NK-92 (cell line): ENCODE data around the gene PABPN1L.
"Not testable (repeated sequence)": the region's sequence is repeated elsewhere in the genome, so short reads cannot be mapped to it uniquely, and the experiment has no call there.

Source experiments
- DNase-seq: peaks from one replicate; lab custom pipeline; 2025; ENCODE audit not compliant: unreplicated experiment; lab: John Stamatoyannopoulos, UW

The PABPN1L gene

GRCh38 chr16:88901718-88902337, 35.4 kb upstream of the PABPN1L start:
- no peak for DNase-seq

DNA sequence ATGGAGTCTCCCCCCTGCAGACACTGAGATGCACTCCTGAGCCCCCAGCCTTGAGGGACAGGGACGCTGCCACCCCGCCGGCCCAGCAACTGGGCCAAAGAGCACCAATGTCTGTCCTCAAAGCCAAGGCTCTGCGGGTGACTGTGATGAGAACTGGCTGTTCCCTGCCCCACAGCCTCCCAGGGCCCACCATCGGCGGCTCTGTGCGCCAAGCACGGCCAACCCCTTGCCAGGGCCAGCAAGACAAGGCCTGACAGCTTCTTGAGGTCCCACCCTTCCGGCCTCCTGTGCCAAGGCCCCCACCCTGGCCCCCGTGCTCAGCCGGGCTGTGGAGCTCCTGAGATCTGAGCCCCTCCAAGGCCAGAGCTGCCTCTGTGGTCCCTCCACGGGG, 34.2 kb upstream of the PABPN1L start:
- DNase-seq = no peak

GRCh38 chr16:88899901-88900661, 33.6 kb upstream of the PABPN1L start:
- DNase-seq = no peak

DNA sequence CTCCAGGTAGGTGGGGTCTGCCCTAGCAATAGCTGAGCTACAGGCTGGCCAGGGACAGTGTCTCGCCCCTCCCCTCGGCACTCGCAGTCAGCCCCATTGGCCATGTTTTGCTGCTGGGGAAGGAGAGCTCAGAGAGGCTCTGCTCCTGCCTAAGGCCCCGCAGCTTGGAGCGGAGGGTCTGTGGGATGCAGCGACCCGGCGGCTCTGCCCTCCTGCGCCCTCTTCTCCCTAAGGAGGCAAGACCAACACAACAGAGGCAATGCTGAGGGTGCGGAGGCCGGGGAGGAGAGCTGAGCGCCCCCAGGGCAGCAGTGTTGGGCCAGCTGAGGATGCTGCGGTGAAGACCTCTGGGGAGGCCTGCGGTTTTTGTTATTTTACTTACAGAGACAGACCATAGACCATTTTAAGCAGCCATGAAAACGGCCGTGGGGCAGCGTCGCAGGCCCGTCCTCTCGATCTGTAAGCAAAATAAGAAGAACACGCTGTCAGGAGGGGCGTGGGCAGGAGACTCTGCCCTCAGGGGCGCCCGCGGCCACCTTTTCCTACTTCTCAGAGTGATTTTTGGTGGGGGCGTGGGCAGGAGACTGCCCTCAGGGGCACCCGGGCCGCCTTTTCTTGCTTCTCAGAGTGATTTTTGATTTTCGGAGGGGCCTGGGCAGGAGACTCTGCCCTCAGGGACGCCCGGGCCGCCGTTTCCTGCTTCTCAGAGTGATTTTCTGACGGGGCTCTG, 31.4 kb upstream of the PABPN1L start:
- no peak for DNase-seq

DNA sequence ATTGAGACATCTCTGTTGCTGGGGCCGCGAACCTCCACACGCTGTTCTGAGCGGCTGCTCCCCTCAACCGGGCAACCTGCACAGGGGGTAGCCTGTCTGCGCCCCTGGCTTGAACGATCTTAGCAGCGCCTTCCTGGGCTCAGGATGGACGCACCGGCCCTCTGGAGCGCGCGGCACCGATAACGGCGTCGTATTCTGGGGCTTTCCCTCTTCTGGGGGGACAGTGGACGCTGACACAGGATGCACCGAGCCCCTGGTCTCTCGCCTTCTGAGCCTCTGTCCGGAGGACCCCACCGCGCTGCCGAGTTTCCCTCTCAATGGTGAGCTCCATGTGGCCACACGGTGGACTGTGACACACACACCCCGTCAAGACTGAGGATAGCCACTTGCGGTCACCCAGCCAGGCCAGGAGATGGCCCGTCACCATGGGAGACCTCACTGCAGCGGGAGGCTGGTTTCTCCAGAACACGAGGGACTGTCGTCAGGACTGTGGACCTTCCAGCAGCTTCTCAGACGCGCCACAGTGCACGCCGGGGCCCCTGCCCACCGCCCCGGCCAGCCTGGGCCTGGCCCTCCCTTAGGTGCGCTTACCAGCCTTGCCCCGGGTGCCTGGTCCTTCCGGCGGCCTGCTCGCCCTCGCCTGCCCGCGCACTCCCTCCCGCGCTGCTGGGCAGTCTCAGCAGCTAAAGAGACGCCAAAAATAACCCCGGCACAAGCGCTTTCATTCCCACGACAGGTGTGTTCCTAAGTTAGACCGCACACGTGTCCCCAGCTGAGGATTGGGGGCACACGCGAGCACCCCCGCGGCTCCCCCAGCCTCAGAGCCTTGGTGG, 30.0 kb upstream of the PABPN1L start:
- DNase-seq = no peak

DNA sequence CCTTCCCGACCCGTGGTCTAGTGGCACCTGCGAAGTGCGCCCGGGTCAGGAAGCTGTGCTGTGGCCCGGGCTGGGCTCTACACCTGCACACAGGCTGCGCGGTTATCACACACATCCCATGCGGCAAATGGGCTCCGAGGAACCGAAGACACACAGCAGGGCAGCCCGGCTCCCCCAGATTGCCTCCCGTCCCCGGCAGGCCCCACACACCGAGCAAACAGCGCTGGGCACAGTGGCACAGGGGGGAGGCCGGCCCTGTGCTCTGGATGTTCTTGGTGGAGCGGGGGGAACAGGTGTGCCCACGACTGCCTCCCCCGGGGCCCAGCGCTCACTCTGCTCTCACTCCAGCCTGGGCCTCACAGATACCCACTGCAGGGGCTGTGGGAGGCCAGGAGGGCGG, 28.9 kb upstream of the PABPN1L start:
- DNase-seq = no peak

DNA sequence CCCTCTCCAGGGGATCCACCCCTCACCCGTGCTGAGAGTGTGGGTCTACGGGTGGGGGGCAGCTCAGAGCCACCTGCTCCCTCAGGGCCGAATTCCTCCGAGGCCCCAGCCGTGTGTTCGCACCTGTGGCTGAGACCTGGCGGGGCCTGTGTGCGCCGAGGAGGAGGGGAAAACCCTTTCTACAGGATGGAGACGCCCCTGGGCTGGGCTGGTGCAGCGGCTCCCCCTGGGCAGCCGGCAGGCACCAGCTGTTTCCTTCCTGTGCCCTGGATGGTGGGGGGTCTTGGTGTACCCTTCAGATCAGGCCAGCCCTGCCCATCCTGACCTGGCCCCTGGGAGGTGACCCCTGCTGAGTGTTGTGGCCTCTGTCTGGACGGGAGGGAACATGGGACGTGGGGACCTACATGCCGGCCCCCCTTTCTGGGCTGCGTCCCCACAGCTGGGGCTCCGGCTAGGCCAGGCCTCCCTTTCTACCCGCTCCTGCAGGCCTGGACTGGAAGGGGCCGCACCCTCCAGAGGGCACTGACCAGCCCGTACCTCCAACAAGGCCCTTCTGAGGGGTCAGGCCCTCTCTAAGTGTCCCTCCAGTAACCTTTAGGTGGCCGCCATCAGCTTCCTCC, 28.3 kb upstream of the PABPN1L start:
- DNase-seq = no peak

DNA sequence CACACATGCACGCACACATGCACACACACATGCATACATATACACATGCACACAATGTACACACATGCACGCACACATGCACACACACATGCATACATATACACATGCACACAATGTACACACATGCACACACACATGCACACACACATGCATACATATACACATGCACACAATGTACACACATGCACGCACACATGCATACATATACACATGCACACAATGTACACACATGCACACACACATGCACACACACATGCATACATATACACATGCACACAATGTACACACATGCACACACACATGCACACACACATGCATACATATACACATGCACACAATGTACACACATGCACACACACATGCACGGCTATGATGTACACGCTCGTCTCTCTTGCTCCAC, 27.8 kb upstream of the PABPN1L start:
- DNase-seq = not testable (repeated sequence)

DNA sequence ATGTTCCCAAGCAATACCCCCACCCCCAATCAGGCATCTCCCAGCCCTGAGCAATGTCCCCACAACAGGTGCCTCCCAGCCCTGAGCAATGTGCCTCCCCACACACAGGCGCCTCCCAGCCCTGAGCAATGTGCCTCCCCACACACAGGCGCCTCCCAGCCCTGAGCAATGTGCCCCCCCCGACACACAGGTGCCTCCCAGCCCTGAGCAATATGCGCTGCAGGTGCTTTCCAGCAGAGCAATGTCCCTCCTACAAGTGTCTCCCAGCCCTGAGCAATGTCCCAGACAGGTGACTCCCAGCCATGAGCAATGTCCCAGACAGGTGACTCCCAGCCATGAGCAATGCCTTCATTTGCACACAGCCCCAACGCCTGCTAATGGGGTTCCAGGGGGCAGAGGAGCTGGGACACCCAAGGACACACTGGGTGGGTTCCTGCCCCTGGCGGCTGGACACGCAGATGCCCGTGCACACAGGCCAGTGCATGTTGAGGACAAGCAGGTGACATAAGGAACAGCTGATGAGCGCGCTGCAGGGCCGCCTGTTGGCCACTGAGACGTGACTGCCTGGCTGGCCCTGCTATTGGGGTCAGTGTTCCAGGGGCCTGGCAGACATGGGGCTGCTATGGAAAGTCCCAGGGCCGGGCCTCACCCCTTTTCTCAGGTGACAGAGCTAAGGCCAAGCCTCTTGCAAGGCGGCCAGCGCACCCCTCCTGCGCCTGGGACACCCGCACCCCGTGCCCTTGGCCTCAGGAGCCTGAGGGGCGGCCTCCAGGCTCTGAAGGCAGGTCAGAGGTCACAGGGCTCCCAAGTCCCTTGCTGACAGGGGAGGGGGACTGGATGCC, 26.9 kb upstream of the PABPN1L start:
- no peak for DNase-seq

DNA sequence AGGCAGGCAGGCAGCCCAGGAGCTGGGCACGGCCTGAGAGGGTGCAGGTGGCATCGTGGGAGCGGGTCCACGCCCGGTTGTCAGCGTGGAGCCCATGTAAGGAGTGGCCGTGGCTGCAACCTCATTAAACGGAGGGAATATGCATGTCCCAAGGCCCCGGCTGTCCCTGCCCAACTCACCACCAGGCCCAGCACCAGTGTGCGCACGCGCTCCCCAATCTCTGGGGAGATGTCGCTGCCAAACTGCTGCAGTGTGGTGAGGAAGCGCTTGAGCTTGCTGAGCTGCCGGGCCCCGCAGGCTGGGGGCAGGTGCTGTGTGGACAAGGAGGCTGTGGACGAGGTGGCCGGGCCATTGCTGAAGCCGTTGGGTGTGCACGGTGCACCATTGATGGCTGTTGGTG, 25.6 kb upstream of the PABPN1L start:
- DNase-seq = no peak

DNA sequence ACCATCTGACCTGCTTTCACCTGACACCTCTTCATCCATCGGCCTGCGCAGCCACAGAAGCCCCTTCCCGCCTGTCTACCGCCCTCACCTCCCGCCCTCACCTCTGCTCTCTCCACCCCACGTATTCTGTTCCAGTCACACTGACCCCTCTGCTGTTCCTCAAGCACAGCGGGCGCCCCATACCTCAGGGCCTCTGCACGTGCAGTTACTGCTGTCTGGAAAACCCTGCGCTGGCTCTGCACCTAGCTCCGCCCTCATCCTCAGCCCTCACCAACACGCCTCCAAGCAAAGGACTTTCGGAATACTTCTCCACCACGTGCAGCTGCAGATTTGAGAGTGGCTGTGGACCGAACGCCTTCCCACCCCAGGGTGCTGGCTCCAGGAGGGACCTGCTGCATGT, 24.6 kb upstream of the PABPN1L start:
- no peak for DNase-seq

DNA sequence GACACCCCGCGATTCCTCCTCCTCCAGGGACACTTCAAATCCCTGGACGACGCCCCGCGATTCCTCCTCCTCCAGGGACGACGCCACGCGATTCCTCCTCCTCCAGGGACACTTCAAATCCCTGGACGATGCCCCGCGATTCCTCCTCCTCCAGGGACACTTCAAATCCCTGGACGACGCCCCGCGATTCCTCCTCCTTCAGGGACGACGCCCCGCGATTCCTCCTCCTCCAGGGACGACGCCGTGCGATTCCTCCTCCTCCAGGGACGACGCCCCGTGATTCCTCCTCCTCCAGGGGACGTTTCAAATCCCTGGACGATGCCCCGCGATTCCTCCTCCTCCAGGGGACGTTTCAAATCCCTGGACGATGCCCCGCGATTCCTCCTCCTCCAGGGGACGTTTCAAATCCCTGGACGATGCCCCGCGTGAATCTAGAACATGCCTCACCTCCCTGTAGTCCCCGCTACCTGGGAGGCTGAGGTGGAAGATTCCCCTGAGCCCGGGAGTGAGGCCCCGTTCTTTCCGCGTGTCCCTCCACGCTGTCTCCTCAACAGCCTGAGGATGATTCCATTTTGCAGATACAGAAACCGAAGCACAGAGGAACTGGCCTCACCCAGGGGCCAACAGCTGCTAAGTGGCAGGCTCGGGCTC, 23.4 kb upstream of the PABPN1L start:
- DNase-seq = not testable (repeated sequence)

- DNase-seq = no peak
Observed at GRCh38 chr16:88888461-88889387, 22.3 kb upstream of the PABPN1L start.

- DNase-seq = no peak
Observed at GRCh38 chr16:88888057-88888456, 21.6 kb upstream of the PABPN1L start.

GRCh38 chr16:88886845-88887521, 20.5 kb upstream of the PABPN1L start:
- DNase-seq = no peak

- DNase-seq = no peak
Observed at GRCh38 chr16:88886420-88886844, 20.0 kb upstream of the PABPN1L start.

DNA sequence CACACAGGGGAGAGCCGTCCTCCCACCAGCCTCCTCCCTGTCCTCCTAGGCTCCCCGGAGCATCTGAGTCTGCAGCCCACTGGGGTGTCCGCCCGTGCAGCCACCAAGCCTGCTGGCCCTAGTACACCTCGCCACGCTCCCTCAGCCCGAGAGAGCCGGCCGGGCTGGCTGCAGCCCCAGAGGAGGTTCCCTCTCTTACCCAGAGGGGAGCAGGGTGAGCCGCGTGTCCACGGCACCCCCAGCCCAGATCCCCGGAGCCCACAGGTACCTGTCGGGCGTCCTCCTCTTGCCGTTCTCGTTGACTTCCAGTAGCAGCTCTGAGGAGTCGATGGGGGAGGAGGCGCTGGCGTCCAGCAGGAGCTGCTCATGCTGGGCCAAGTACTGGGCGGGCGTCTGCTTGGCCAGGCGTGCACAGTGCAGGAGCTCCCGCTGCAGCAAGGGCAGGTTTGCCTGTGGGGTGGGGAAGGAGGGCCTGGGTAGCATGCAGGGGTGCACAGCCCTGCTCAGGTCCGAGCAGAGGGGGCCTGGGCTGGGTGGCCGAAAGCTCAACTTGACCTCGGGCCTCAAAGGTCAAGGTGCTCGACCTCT, 19.3 kb upstream of the PABPN1L start:
- DNase-seq = no peak
